Esophagus squamous epithelium (tissue), 5 donors: Measurements from ENCODE around the gene CCL20. TPM values are rescaled to one million over a fixed set of nuclear protein-coding genes. Genes with fewer than 3 reads are reported as not detected.
A peak's percentile ranks its signal among the peaks of the same experiment; 100 is the strongest.

Source experiments
- DNase-seq: peaks from one replicate; lab custom pipeline; 2025; lab: John Stamatoyannopoulos, UW
- H3K27ac ChIP-seq, 4 donors: fragments of 200-600 bp; sonication (generic); one replicate each; pipeline ENCODE4 v1.5.1; 2016 to 2019; ENCODE audit warnings: mild to moderate bottlenecking in 1 of 4
- H3K27me3 ChIP-seq, 4 donors: fragments of 200-600 bp; sonication (generic); 1 replicate in 3 of 4; 2 replicates in 1 of 4; pipeline versions ENCODE4 v1.5.1 to v1.6.0; 2017 to 2021; ENCODE audit warnings: antibody characterized with exemption in 1 of 4
- H3K36me3 ChIP-seq, 3 donors: fragments of 200-600 bp; sonication (generic); one replicate each; pipeline ENCODE4 v1.5.1; 2016 to 2019
- H3K4me1 ChIP-seq, 3 donors: fragments of 200-600 bp; sonication (generic); one replicate each; pipeline ENCODE4 v1.5.1; 2017 to 2019
- H3K4me3 ChIP-seq, 4 donors: fragments of 200-600 bp; sonication (generic); 1 replicate in 3 of 4; 2 replicates in 1 of 4; pipeline ENCODE4 v1.5.1; 2016 to 2019; ENCODE audit warnings: mild to moderate bottlenecking in 2 of 4, moderate library complexity in 1 of 4
- H3K9me3 ChIP-seq, 3 donors: fragments of 200-600 bp; sonication (generic); one replicate each; pipeline ENCODE4 v1.5.1; 2016 to 2019
- CTCF ChIP-seq, 6 experiments: fragments of 450-650 bp in 4 of 6; fragments of 200-600 bp in 2 of 6; sonication (generic) in 2 of 6; IDR thresholded peaks; one replicate each; pipeline ENCODE4 v1.5.1; 2016 to 2019; ENCODE audit warnings: antibody characterized with exemption in 6 of 6, mild to moderate bottlenecking in 4 of 6, moderate library complexity in 4 of 6
- POLR2A ChIP-seq, 4 donors: fragments of 450-650 bp; IDR thresholded peaks; one replicate each; pipeline ENCODE4 v1.6.1; 2017; ENCODE audit warnings: antibody characterized with exemption in 4 of 4, mild to moderate bottlenecking in 4 of 4, moderate library complexity in 3 of 4
- WGBS, 2 donors: methylation state at CpG; one replicate each; pipeline ENCODE4 v1.1.5; 2018; 5-methylcytosine and 5-hydroxymethylcytosine counted together
- intact Hi-C: fragments of 100-400 bp; cut with DNase I; formaldehyde crosslinking; loops from one replicate; pipeline ENCODE4 v1.15.0; 2022
- total RNA-seq, 4 donors: library from RNA; depleted of rRNA; stranded (reverse); fragments of >200 nt; gene quantifications; one replicate each; pipeline ENCODE4 v1.1.0, GENCODE V29; 2016
- donor health status: DM: yes; HTN: yes; CAD: no.

CCL20 gene
- total RNA-seq, 4 donors from 2014 or later, result 1.9 to 57.2 (median 8.5) TPM

- intact Hi-C loops, result no loop called here
- WGBS, 2 donors, result 66 to 68% methylated on average over 13 of the region's 14 CpGs
- no peak for DNase-seq
Measured at GRCh38 chr2:227780981-227781615, 32.5 kb upstream of the CCL20 start.

GRCh38 chr2:227781841-227782240 lies 31.8 kb upstream of the CCL20 start:
- DNase-seq, result no peak
- Histone ChIP-seq H3K4me3 (no peak overlapping the region), H3K27ac (no peak overlapping the region), H3K4me1 (peaks cover 0 to 12% (median 0%) of the 10 kb centered on the region in 3 donors), H3K36me3 (no peaks in the 10 kb centered on the region), H3K27me3 (no peaks in the 10 kb centered on the region), H3K9me3 (no peaks in the 10 kb centered on the region)
- intact Hi-C loops, result no loop called here
- no peak for TF ChIP-seq POLR2A (IDR thresholded peaks at IDR 0.05)
- no peak for TF ChIP-seq CTCF (IDR thresholded peaks at IDR 0.05)
- 72 to 89% methylated on average over 6 to 8 of the region's 8 CpGs for WGBS, 2 donors

More at GRCh38 chr2:227780981-227781615, 32.5 kb upstream of the CCL20 start:
- no peak for TF ChIP-seq CTCF (IDR thresholded peaks at IDR 0.05)
- no peak for TF ChIP-seq POLR2A (IDR thresholded peaks at IDR 0.05)
- Histone ChIP-seq H3K4me3 (no peak overlapping the region), H3K27ac (no peak overlapping the region), H3K27me3 (no peaks in the 10 kb centered on the region), H3K36me3 (no peaks in the 10 kb centered on the region), H3K9me3 (no peaks in the 10 kb centered on the region), H3K4me1 (peaks cover 0 to 12% (median 0%) of the 10 kb centered on the region in 3 donors)

GRCh38 chr2:227782804-227783203 lies 30.8 kb upstream of the CCL20 start:
- peaks cover 0 to 13% (median 0%) of the 10 kb centered on the region in 3 donors for H3K4me1 ChIP-seq
- TF ChIP-seq POLR2A (IDR thresholded peaks at IDR 0.05) (no peak), CTCF (IDR thresholded peaks at IDR 0.05) (no peak)
- no peak for DNase-seq
- no peaks in the 10 kb centered on the region for H3K27me3 ChIP-seq
- peak overlapping the region in 1 of 4 donors; percentile 15 for H3K4me3 ChIP-seq
- intact Hi-C loops, result no loop called here
- no peaks in the 10 kb centered on the region for H3K9me3 ChIP-seq
- WGBS, 2 donors, result 86 to 98% methylated on average over 4 to 5 of the region's 5 CpGs
- H3K27ac ChIP-seq, result peak overlapping the region in 1 of 4 donors; percentile 20
- no peaks in the 10 kb centered on the region for H3K36me3 ChIP-seq

- Histone ChIP-seq H3K27me3 (no peaks in the 10 kb centered on the region), H3K9me3 (no peaks in the 10 kb centered on the region), H3K4me3 (peak overlapping the region in 1 of 4 donors; percentile 15), H3K4me1 (peaks cover 0 to 19% (median 0%) of the 10 kb centered on the region in 3 donors), H3K36me3 (no peaks in the 10 kb centered on the region), H3K27ac (peak overlapping the region in 2 of 4 donors; percentile 9 to 20)
- TF ChIP-seq CTCF (IDR thresholded peaks at IDR 0.05) (no peak), POLR2A (IDR thresholded peaks at IDR 0.05) (no peak)
- intact Hi-C loops, result no loop called here
- no peak for DNase-seq
- WGBS, 2 donors, result 66 to 73% methylated on average over 12 of the region's 12 CpGs
Measured at GRCh38 chr2:227783404-227784138, 30.1 kb upstream of the CCL20 start.

- Histone ChIP-seq H3K36me3 (no peaks in the 10 kb centered on the region), H3K27me3 (no peaks in the 10 kb centered on the region), H3K9me3 (no peaks in the 10 kb centered on the region), H3K4me1 (peaks cover 0 to 31% (median 4%) of the 10 kb centered on the region in 3 donors), H3K27ac (peak overlapping the region in 2 of 4 donors; percentile 6 to 10), H3K4me3 (no peak overlapping the region)
- WGBS, 2 donors, result 29 to 36% methylated on average over 1 of the region's 1 CpG
- no peak for TF ChIP-seq CTCF (IDR thresholded peaks at IDR 0.05)
- TF ChIP-seq POLR2A (IDR thresholded peaks at IDR 0.05), result no peak
- intact Hi-C loops, result no loop called here
- no peak for DNase-seq
Measured at GRCh38 chr2:227785293-227785692, 28.3 kb upstream of the CCL20 start.
